Stimulated activated CD8-positive, alpha-beta memory T cell treated with anti-CD3 and anti-CD28 coated beads, Interleukin-4, amount 100 ng/mL, for 24 hours (primary cell): Measurements from ENCODE around the gene NUDT16L1.

Source experiments
- DNase-seq: peaks from one replicate; pipeline ENCODE4 v3.0.0-alpha.2; 2020; ENCODE audit warnings: low read depth

The NUDT16L1 gene

DNA sequence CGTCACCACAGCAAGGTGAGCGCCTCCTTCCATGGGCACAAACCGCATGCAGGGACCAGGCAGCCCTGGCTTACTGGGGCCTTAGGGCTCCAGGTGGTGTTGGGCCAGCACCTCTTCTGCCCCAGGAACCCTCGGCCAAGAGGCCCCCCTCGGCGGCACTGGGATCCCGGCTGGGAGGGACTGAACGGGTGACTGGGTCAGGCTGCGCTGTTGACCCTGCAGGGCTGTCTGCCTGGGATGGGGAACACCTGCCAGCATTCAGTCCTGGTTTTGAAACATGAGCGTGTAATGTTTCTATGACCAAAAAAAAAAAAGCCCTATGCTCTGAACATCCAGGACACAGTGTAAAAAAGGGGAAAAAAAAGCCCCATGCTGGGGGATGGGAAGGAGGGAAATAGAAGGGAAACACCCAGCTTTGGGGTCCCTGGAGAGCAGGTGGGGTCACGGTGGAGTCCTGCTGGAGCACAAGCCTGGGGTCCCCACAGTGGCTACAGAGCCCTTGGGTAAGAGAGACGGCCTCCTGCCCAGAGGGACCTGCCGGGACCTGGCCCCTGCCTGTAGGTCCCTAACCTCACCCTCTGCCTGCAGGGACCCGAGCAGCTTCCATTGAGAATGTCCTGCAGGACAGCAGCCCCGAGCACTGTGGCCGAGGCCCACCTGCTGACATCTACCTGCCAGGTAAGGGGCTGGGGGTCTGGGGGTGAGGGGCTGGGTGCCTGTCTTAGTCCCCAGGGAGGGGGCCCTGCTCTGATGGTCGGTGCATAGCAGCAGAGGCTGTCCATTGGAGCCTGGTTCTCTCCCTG lies 9.9 kb upstream of the NUDT16L1 start:
- DNase-seq, result no peak

DNA sequence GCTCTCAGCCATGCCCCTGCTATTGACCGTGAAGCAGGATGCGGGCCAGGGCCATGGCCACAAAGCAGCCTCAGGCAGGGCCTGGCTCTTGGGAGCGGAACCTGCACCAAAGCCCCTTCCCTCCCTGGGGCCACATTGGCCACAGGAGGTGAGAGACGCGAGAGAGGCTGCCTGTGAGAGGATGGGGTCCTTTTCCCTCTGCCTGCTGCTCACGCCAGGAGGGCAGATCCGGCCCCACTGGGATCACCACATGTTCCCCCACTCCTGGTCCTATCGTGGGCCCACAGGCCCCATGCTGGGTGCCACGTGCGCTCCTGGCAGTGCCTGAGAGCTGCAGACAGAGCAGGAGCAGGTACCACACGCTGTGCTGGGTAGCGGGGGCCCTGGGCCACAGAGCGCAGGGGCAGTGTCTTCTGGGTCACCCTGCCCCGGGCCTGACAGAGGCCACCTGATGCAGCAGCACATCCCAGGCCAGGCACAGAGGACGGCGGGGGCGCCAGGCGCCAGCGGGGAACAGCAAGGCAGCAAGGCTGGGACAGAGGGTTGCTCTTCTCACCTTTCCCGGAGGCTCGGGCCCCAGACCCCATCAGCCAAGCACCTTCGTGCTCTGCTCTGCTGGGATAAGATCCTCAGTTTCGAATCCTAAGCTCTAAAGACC lies 9.2 kb upstream of the NUDT16L1 start:
- DNase-seq, result no peak

DNA sequence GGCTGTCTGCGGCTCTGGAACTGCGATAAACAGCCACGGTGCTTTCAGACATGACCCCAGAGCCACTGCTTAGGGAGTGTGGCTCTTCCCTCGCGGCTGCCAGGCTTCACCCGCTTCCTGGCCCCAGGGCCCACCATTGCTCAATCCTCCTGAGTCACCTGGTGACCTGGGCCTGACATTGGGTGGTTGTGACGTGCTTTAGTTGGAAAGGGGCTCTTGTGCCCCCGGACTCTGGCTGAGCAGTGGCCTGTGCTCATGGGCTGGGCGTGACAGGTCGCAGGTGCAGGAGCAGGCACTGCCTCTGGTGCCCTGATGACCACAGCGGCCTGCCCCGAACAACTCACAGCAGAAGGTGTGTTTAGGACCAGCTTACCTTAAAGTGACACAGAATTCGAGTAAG lies 8.6 kb upstream of the NUDT16L1 start:
- DNase-seq, result no peak

DNA sequence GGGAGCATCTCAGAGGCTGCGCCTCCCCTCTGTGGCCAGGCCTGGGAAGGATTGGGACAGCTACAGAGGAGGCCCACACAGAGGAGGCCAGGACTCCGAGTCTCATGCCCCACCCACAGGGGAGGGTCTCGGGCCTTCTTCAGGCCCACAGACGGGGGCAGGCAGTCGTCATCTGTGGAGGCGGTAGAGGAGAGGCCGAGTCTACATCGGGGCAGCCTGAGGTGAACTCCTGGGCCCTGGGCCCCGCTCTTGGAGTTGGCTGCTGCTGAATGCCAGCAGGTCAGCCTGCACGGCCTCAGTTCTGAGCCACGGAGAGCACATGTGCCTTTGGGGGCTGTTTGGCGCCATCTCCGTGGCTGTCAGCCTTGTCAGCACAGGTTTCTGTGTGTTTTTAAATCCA lies 8.1 kb upstream of the NUDT16L1 start:
- DNase-seq, result no peak

DNA sequence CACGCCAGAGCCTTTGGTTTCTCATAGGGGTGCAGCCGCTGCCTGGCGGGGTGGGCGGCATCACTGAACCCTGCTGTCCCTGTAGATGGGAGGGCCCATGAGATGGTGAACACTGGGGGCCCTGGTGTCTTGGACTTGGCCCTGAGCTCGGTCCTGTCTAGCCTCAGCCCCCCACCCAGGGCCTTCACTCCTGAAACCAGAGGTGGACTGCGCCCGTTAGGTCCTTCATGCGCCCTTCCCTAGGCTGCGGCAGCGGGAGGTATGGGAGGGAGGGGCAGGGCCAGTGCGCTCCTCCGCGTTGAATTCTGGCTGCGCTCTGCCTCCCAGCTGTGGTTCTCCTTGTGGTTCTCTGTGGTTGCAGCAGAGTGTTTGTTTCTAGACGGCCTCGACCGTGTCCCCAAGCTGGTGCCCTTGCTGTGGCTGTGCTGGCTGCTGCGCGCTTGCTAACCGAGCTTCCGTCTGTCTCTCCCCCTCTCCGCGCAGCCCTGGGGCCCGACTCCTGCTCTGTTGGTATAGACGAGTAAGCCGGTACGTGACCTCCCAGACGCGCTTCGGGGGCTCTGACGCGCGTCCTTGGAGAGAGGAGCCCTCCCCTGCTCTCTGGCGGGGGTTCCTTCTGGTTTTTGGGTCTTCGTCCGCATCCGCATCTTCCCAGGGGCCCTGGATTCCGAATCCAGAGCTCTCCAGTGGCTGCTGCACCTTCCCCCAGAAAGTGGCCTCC lies 7.4 kb upstream of the NUDT16L1 start:
- DNase-seq, result no peak

DNA sequence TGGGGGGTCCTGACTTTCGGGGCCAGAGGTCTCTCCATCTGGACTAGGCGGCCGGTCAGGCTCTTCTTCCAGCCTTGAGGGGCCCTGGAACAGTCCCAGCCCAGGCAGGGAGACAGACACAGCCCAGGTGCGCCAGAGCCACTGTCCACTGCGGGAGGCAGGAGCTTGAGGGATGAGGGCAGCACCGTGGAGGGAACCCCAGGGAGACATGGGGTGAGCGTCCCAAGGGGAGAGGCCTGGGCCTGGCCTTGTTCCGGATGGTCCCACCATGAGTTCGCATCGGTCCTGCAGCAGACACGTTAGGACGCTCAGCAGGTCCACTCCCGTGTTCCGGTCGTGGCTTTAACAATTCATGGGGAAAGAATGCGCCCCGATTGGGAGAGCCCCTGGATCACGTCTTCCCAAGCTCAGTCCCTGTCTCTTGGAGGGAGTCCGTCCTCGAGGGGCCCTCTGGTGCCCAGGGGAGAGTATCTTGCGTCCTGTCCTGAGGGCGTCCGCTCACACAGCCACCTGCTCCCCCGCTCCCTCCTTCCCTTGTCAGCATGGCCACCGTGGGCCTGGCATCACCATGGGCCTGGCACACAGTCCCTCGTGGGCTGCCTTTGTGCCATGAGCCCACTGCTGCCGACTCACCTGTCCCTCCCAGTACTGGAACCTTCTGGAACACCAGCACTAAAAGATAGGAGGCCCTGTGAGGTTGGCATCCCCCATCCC lies 6.7 kb upstream of the NUDT16L1 start:
- DNase-seq, result no peak

DNA sequence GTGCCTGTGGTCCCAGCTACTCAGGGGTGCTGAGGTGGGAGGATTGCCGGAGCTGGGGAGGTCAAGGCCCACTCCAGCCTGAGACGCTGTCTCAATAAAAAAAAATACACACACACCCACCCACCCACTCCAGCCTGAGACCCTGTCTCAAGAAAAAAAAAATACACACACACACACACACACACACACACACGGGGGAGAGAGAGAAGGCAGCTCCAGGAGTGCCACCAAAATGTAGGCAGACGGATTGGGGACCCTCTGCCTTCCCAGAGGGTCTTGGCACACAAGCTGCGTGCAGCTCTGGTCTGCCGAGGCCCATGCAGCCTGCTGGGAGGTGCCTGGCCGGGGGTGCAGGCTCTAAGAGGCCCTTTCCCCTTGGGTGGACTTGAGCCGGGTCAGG lies 5.9 kb upstream of the NUDT16L1 start:
- no peak for DNase-seq

DNA sequence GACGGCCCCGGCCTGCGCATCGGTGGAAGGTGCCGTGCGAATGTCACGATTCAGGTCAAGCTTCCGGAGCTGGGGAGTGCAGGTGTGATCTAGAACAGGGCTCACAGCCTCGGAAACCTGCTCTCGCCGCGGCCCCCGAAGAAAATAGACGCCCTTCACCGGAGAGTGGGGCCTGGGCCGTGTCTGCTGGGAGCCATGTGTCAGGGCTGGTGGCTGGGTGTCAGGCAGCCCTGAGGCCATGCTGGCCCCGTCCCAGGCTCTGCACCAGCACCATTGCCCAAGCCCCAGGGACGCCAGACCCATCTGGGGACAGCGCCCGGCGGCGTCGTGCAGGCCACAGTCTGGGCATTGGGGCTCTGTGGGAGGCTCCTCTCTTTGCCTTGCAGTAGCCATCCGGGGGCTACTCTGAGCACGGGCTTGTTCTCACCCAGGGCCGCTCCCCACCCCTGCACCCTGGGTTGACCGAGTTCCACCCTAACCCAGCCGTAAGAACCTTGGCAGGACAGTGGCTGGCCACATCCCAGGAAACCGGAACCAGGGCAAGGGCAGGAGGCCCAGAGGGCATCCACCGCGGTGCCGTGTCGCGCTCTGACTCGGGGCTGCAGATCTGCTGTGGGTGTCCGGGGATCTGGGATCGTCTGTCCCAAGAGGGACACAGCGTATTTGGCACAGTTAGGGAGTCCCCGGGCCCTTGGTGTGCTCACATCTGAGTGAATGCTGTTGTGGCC lies 5.3 kb upstream of the NUDT16L1 start:
- DNase-seq, result no peak

DNA sequence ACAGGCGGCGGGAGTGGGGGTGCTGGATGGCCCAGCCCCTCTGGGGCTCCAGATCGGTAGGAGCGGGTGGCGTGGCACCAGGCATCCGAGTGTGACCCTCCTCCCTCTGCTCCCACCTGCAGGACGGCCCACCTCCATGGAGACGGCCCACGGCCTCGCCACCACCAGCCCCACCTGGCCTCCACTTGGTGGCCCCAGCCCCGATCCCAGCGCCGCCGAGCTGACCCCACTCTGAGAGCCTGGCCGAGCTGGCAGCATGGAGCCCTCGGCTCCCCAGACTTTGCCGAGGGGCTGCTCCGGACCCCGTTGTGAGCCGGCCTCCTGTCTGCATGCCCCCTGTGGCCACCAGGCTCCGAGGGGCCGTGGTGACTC lies 4.7 kb upstream of the NUDT16L1 start:
- no peak for DNase-seq

DNA sequence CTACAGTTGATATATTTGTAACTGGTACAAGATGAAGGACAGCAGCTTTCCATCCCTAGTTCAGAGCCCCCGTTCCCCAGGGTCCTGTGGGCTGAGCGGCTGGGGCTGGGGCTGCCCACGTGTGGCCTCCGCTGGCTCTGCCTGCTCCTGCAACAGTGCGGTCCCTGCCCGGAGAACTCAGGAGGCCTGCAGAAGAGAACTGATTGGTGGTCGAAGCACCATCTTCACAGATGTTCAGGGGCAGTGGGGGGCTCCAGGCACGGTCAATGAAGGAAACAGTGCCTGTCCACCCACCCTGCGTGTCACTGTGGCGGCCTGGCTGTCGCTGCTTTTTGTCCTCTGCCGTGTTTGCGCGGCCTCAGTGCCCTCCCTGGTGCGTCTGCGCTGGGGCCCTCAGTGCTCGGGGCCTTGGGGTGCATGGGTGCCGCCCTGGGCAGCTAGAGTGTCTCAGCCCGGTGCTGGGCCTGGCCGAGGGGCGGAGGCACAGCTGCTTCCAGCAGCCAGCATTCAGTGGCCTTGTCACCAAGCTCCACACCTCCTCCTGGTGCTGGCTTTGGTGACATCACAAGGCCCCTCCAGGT lies 4.2 kb upstream of the NUDT16L1 start:
- DNase-seq, result no peak

DNA sequence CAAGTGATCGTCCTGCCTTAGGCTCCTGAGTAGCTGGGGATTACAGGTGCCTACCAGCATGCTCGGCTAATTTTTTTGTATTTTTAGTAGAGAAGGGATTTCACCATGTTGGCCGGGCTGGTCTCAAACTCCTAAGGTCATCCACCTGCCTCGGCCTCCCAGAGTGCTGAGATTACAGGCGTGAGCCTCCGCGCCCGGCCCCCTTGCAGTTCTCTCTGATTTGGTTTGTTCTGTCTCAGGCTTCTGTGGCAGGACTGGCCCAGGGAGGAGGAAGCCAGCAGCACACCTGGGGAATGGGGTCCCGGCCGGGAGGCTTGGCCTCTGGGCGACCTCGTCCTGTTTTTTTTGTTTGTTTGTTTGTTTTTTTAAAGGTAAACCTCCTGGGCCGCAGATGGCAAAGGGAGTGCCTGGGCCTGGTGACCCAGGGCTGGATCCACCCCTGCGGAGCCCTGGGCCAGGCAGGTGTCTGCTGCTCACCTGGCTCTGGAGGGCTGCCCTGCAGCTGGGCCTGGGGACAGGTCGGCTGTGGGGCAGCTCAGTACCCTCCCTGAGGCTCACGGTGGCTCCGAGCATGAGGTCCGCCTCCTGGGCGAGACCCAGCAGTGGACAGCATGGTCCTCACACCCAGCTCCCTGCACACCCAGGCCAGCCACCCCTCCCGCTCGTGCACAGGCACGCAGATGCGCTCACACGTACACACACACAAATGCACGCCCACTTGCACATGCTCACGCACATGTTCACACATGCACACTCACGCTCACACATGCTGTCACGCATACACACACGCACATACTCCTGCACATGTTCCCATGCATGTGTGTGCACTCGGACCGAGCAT lies 3.3 kb upstream of the NUDT16L1 start:
- no peak for DNase-seq

DNA sequence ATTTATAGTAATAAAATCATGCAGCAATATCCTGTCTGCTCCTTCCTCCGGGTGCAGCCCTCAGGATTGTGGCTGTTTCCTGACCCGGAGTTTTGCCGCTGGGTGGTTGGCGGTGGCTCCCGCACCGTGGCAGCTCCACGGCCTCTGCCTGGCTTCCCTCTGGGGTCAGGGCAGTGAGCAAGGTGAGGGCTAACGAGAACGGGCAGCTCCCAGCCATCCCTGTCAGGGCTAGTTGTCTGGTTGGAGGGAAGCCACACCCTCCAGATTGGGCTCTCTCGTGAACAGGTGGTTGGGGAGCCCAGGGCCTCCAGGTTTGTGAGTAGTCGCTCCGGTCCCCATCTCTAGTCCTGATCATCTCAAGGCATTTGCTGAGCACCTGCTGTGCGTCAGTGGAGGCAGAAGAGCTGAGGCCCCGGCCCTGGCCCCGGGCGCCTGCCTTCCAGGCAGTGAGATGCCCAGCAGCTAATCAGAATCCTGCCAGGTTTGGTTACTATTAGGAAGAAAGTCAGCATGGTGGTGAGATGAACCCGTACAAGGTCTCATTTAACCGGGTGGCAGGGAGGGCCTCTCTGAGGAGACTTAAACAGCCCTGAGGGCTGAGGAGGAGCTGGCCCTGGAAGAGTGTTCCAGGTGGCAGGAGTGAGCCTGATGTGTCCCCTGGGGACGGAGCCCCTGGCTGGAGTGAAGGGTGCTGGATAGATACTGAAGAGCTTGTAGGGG lies 2.3 kb upstream of the NUDT16L1 start:
- no peak for DNase-seq

DNA sequence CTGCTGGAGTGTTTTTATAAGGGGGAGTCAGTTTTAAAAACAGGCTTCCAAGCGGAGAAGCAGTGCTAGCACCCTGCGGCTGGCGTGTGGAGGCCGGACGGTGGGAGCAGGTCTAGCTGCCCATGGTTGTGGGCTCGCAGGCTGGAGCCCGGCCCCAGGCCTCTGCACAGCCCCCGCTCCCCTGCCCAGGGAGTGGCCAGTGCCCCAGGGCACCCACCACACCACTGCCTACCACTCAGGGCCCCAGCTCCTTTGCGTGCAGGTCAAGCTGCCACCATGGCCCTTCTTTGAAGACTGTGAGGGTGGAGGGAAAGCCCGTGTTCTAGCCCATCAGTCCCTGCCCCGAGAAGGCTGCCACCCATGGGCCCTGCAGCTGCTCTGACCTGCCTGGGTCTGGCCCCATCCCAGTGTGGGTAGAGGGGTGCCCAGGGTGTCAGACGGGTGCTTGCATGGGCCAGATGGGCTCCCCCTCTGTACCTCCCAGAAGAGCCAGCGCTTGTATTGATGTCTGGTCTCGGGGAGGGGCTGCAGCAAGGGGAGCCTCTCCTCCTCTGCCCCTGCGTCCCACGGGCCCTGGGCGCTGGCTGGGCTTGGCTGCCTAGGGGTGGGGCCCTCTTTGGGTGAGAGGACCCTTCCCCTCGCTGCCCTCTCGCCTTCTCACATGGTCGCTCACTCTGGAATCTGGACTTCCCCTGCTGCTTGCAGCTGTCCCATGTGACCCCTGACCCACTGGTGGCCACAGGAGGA lies 1.5 kb upstream of the NUDT16L1 start:
- no peak for DNase-seq

DNA sequence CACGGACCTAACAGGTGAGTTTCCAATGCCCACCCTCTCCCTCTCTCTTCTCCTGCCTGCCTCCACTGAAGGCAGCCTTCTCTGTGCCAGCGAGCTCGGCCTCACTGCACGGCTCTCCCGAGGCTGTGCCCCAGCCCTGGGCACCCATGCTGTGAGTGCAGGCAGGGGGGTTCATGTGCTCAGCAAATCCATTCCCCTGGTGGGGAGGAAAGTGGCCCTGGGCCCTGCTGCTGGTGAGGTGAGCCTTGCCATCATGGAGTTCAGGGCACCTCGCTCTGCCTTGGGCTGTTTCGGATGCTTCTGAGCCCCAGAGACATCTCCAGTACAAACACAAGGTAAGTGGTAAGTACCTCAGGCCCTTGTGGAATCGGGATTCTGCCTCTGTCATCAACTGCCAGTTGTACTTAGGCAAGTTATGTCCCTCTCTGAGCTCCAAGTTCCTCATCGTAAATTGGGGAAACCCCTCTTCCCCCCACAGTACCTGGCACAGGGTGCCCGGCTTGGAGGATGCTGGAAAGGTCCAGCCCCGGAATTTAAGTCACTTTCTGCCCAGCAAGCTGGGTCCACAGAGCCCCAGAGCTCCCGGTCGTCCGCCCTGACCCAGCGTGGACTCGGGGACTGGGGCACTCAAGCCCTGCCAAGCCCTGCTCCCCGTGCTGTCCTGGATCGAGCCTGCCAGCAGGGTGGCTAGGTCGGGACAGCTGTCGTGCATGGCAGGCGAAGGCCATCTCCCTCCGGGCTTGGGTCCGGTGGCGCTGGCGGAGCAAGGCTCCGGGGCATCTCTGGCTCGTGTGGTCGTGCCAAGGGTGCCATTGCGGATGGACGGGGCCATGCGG lies 684 bp upstream of the NUDT16L1 start:
- no peak for DNase-seq

DNA sequence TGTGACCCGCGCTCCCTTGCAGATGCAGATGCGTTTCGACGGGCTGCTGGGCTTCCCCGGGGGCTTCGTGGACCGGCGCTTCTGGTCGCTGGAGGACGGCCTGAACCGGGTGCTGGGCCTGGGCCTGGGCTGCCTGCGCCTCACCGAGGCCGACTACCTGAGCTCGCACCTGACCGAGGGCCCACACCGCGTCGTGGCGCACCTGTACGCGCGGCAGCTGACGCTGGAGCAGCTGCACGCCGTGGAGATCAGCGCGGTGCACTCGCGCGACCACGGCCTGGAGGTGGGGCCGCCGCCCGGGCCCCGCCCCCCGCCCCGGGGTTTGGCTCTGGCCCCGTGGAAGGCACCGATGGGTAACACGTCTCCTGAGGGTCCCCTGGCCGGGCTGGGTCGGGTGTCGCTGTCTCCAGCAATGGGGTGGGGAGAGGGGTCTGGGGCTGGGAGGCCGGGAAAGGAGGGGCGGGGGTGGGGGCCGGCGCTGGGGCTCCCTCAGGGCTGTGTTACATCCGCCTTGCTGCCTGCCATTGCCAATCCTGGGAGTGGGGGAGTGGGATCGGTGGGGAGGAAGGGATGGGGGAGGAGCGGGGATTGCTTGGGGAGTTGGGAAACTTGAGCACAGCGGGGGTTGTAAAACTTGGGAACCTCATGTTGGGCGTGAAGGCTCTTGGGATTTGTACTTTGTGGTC lies 737 bp downstream of the NUDT16L1 start:
- peak; percentile 23 for DNase-seq

DNA sequence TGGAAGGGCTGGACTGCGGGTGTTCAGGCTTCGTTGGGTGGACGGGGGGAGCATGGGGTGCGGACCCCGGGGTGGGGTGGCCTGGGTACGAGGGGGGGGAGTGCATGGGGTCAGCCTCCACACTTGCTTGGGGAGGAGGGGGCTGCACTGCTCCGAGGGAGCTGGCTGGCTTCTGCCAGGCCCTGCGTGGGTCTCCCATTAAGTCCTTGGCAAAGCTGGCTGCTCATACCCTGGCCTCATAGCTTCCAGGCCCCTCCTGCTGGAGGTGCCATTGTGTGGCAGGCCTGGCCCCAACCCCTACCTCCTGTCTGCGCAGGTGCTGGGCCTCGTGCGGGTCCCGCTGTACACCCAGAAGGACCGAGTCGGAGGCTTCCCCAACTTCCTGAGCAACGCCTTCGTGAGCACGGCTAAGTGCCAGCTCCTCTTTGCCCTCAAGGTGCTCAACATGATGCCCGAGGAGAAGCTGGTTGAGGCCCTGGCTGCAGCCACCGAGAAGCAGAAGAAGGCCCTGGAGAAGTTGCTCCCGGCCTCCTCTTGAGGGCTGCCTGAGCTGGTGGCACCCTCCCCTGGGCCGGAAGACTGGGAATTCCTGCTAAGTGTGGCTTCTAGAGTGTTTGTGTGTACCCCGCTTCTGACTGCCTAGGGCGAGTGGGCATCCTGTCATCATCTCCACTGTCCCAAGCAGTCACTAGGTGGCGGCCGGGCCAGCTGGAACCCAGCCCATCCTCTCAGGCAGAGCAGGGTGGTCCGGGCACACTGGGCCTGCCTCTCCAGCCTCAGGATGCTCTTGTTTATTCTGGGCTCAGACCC lies 1.5 kb downstream of the NUDT16L1 start:
- DNase-seq, result no peak
